Measurements from ENCODE around the gene SRPRA.

The SRPRA gene

GRCh38 chr11:126226334-126227084 lies 42.2 kb downstream of the SRPRA start:
- no peak for DNase-seq

- no peak for DNase-seq
Measured at GRCh38 chr11:126225295-126225665, 43.4 kb downstream of the SRPRA start.

GRCh38 chr11:126224647-126225294 lies 43.9 kb downstream of the SRPRA start:
- DNase-seq = no peak

- DNase-seq = no peak
Measured at GRCh38 chr11:126219547-126219946, 49.1 kb downstream of the SRPRA start.

GRCh38 chr11:126217491-126217890 lies 51.2 kb downstream of the SRPRA start:
- no peak for DNase-seq

GRCh38 chr11:126216526-126217305 lies 52.0 kb downstream of the SRPRA start:
- no peak for DNase-seq

GRCh38 chr11:126214841-126215240 lies 53.9 kb downstream of the SRPRA start:
- DNase-seq = no peak

- DNase-seq = no peak
Measured at GRCh38 chr11:126214441-126214840, 54.3 kb downstream of the SRPRA start.
